Femur (tissue), 1 donor: ENCODE results near the gene PALLD.

Source experiments
- DNase-seq: peaks from one replicate; pipeline ENCODE4 v3.0.0-alpha.2; 2017

PALLD gene

DNA sequence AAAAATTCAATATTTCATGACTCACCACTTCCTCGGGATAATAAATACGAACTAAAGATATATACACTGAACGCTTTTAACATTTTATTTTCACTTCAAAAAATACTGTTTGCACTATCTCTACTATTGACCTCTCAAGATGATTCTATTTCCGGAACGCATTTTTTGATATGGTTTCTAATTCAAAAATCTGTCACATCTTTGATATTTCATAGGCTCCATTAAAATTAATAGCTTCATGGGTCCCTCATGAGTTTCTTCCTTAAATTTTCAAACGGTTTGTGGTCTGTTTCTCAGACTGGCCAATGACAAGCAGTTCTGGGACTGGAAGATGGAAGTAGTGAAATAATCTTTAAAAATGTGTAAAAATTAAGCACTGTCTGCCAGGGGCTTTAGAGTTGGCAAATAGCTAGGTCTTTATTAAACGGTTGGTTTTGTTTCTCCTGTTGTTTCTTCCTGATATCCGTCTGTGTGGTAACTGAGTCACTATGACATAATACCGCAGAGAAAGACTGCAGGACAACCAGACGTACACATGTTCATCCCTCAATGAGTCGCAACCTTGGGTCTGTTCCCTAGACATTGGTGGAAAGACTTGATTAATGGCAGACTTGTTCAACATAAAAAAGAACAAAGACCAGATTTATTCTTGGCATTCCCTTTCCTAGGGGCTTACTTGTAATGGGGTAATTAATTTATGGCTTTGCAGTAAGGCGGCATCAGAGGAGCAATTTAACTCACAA is 133.8 kb downstream of the PALLD start:
- no peak for DNase-seq

- DNase-seq: peak; percentile 86
These were observed 134.7 kb downstream of the PALLD start for GRCh38 chr4:168631241-168632162.

DNA sequence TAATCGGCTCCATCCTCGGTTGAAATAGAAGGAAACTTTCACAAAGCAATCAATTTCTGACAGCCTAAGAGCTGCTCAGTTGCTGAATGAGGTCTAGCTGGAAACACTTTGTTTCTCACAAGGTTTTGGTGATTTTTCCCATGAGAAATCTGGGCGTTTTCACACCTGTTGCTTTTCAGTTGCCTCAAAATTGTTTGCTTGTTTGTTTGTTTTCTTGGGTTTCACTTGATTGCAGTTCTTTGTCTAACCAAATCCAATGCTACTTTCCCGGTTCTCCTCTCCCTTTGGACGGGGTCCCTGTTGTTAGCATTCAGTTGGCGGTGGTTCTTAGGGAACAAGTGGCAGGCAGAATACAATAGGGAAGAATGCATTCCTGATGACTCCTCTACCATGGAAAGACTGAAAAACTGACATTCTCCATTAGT is 135.5 kb downstream of the PALLD start:
- DNase-seq: peak; percentile 53

GRCh38 chr4:168633064-168633463 is 136.2 kb downstream of the PALLD start:
- no peak for DNase-seq

GRCh38 chr4:168633496-168633895 is 136.6 kb downstream of the PALLD start:
- no peak for DNase-seq

GRCh38 chr4:168634276-168634802 is 137.5 kb downstream of the PALLD start:
- DNase-seq: peak; percentile 87

DNA sequence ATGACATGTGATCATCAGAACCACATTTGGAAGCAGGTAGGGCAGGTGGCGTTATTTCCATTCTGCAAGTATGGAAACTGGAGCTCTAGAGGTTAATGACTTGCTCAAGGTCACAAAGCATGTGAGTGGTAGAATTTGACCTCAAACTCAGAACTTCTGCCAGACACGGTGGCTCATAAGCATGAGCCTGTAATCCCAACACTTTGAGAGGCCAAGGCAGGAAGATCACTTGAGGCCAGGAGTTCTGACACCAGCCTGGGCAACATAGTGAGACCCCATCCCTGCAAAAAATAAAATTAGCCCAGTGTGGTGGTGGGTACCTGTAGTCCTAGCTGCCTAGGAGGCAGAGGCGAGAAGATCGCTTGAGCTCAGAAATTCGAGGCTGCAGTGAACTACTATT is 139.2 kb downstream of the PALLD start:
- no peak for DNase-seq

DNA sequence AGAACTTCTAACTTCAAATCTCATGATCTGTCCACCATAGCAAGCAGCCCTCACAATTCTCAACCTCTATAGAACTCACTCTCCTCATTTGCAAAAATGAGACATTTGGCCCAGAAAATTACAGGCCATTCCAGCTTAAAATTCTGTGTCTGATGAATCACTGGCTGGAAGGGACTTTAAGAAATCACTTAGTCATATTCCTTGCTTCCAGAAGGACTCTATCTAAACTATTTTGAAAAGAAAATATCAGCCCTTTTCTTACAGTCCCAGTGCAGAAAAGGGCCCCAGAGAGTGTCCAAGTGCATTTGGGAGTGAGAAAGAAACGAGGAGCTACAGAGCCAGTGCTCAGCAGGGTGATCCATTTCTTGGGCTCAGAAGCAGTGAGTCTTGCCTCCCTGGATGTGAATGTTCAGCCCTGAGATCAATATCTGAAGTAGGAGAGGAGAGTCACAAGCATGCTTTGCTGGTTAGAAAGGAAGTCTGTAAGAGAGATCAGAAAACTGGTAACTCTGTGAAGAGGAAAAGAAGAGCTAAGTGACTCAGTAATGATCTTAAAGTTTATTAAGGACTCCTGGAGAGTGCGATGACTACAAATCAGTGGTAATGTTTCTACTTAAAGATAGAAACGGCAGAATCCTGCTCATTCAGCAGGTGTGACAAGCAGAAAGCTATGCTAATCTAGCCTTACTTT is 139.8 kb downstream of the PALLD start:
- no peak for DNase-seq

DNA sequence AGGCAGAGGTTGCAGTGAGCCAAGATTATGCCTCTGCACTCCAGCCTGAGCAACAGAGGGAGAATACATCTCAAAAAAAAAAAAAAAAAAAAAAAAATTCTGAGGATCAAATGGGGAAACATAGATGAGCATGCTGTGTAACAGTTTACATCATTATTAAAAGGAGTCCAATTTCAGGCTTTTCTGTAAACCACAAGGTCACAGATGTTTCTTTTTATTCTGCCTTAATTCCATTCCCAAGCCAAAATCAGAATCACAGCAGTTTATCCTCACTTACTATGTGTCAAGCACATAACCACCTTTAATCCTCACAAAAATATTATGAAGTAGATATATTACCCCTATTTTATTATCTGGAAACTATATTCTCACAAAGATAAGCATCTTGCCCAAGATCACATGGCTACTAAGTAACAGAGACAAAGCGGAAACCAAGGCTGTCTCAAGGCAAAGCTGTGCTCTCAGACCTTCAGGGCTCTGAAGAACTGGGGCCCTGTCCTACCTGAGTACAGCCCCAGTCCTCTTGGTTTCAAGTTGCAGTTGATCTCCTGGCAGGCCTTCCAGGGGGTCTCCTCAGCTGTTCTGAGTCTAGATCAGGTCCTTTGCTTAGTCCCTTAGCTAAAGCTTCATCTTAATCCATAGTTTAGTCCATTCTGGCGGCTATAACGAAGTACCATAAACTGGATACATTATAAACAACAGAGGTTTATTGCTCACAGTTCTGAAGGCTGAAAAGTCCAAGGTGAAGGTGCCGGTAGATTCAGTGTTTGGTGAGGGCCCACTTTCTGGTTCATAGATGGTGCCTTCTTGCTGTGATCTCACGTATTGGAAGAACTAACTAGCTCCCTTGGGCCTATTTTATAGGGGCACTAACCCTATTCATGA is 141.3 kb downstream of the PALLD start:
- no peak for DNase-seq

DNA sequence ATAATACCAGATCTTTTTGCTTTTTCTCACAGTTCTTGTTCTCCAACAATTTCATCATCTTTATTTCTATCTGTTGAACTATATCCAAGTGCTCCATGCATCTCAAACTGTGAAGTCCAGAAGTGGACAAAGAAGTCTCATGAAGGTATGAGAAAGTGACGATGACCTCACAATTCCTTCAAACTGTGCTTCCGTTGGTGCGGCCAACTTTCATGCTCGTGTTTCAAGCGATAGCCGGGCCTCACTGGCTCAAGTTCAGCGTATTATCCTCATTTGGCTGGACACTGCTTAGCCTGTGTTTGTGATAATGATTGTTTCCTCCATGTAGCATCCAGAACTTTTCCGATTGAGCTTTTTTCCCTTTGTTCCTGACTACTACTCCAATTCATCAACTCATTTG is 143.1 kb downstream of the PALLD start:
- no peak for DNase-seq

DNA sequence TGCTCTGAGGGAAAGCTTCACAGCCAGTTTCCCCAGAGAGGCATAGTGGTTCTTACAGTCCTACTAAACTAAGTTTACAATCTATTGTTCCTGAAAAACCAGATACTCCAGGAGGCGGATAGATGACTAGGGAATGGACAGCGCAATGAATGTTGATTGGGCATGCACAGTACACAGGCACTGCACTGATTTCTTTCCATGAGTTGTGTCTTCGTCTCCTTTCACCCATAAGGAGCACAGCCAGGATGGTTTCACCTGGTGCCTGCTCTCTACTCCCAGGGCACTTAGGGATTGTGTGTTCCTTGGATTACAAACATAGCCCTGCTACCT is 144.9 kb downstream of the PALLD start:
- DNase-seq: no peak

DNA sequence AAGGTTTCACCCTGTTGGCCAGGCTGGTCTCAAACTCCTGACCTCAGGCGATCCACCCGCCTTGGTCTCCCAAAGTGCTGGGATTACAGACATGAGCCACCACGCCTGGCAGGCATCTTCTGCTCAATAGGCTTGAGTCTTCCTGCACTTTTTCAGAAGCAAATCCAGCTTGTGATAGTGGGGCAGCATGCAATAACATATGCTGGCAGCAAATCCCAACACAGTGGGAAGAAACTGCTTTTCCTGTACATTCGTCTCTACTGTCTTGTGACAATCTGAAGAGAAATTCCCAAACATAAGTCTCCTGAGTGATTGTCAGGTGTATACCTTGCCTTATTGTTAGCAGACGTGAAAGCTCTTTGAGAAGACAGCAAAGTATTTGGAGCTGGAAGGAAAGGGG is 145.7 kb downstream of the PALLD start:
- DNase-seq: no peak

- no peak for DNase-seq
These were observed 146.4 kb downstream of the PALLD start for GRCh38 chr4:168643111-168643795.

DNA sequence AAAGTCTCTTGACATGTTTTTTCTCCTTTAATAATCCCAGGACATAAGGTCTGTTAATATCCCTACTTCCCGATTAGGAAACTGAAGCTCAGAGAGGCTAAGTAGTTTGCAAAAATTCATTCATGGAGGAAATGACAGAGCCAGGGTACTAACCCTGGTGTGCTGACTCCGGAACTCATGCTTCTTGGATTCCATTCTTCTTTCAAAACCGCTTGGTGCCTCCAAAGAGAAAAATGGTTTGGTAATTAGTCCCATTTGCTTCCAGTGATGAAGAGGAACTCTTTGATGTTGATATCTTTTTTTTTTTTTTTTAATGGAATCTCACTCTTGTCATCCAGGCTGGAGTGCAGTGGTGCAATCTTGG is 146.9 kb downstream of the PALLD start:
- no peak for DNase-seq

- DNase-seq: no peak
These were observed 149.3 kb downstream of the PALLD start for GRCh38 chr4:168646001-168646768.

DNA sequence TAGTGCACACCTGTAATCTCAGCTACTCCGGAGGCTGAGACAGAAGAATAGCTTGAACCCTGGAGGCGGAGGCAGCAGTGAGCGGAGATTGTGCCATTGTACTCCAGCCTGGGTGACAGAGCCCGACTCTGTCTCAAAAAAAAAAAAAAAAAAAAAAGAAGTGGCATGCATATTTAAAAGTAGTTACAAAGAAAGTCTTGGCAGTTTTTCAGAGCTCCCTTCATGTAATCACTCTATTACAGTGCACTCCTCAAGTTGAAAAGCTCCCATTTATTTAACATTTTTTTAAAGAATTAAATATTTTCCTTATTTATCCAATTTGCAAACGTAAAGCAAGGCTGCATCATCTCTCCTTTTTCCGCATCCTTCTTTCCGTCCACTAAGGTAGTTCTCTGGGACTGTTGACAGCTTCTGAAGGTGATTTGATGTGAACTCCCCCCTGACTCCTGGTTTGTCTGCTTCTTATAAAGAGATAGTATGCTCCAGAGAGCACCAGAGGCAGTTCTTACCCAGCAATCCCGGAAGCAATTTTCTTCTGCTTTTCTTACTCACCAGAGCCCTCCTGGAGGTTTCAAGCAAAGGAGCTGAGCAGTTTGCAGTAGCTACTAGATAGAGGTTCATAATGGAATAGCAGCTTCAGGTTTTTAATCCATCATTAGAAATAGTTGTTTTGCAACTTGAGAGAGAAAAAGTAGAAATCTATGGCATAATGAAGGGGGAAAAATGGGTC is 151.0 kb downstream of the PALLD start:
- no peak for DNase-seq

GRCh38 chr4:168648494-168648893 is 151.6 kb downstream of the PALLD start:
- DNase-seq: no peak

- no peak for DNase-seq
These were observed 152.1 kb downstream of the PALLD start for GRCh38 chr4:168648929-168649328.

DNA sequence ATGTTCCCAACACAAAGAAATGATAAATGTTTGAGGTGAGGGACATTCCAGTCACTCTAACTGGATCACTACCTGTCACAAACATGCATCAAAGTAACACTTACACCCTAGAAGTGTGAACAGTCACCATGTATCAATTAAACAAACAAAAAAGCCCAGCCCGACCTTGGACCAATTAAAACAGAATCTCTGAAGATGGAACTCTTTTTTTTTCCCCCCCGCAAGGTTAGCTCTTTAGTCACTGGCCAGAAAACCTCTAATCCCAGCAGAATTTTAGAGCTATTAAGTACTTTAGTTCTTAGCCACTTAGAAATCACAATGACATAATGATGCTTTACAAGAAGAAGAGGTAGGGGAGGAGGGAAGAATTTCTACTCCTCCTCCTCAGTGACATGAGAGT is 154.5 kb downstream of the PALLD start:
- DNase-seq: no peak

GRCh38 chr4:168651864-168652263 is 155.0 kb downstream of the PALLD start:
- DNase-seq: no peak
